Liver (tissue), 9 donors: ENCODE results near the gene KIZ. TPM values are rescaled to one million over a fixed set of nuclear protein-coding genes. Genes with fewer than 3 reads are reported as not detected.

ENCODE experiments used
- DNase-seq: peaks from one replicate; pipeline ENCODE4 v3.0.0-alpha.2; 2017; ENCODE audit warnings: low spot score
- H3K27ac ChIP-seq, 2 donors: one replicate each; pipeline ENCODE4 v1.7.0; 2013; ENCODE audit warnings: inconsistent platforms in 2 of 2, low read length in 2 of 2, control low read depth in 1 of 2, low read depth in 1 of 2, mild to moderate bottlenecking in 1 of 2
- H3K27me3 ChIP-seq, 4 donors: one replicate each; pipeline versions ENCODE4 v1.6.1 to v1.7.0; 2013; ENCODE audit warnings: low read length in 3 of 4, inconsistent platforms in 1 of 4, mild to moderate bottlenecking in 1 of 4, moderate library complexity in 1 of 4; ENCODE audit not compliant: control insufficient read depth in 4 of 4, insufficient read depth in 4 of 4
- H3K36me3 ChIP-seq, 4 donors: one replicate each; pipeline versions ENCODE4 v1.6.1 to v1.7.0; 2013; ENCODE audit warnings: low read length in 3 of 4, mild to moderate bottlenecking in 3 of 4, low read depth in 1 of 4, moderate library complexity in 1 of 4; ENCODE audit not compliant: control insufficient read depth in 4 of 4, insufficient read depth in 3 of 4
- H3K4me1 ChIP-seq, 4 donors: one replicate each; pipeline versions ENCODE4 v1.6.1 to v1.7.0; 2013; ENCODE audit warnings: low read length in 3 of 4, mild to moderate bottlenecking in 3 of 4, moderate library complexity in 1 of 4; ENCODE audit not compliant: control insufficient read depth in 4 of 4, insufficient read depth in 4 of 4
- H3K4me3 ChIP-seq, 3 donors: one replicate each; pipeline versions ENCODE4 v1.6.1 to v1.7.0; 2013; ENCODE audit warnings: low read length in 3 of 3, control low read depth in 1 of 3, low read depth in 1 of 3, mild to moderate bottlenecking in 1 of 3
- H3K9ac ChIP-seq, 2 donors: one replicate each; pipeline ENCODE4 v1.7.0; 2013; ENCODE audit warnings: low read length in 2 of 2, mild to moderate bottlenecking in 2 of 2, moderate library complexity in 2 of 2, control low read depth in 1 of 2, low read depth in 1 of 2
- H3K9me3 ChIP-seq, 4 donors: one replicate each; pipeline versions ENCODE4 v1.6.1 to v1.7.0; 2013; ENCODE audit warnings: low read length in 3 of 4; ENCODE audit not compliant: control insufficient read depth in 4 of 4
- ATF3 ChIP-seq: IDR thresholded peaks from 2 replicates; pipeline ENCODE4 v1.6.1; 2016; ENCODE audit warnings: antibody characterized with exemption
- CTCF ChIP-seq: fragments of 150-350 bp; IDR thresholded peaks from 2 replicates; pipeline ENCODE4 v1.5.1; 2017; ENCODE audit warnings: improper control_type of control experiment, low read depth, low read length; ENCODE audit not compliant: missing input control
- EGR1 ChIP-seq, 2 donors: IDR thresholded peaks; 2 replicates each; pipeline ENCODE4 v1.6.1; 2016 to 2018; ENCODE audit warnings: antibody characterized with exemption in 2 of 2, low read depth in 2 of 2
- FOXA1 ChIP-seq: IDR thresholded peaks from 2 replicates; pipeline ENCODE4 v1.6.1; 2016; ENCODE audit warnings: antibody characterized with exemption
- FOXA2 ChIP-seq: IDR thresholded peaks from 2 replicates; pipeline ENCODE4 v1.6.1; 2016; ENCODE audit warnings: antibody characterized with exemption
- GABPA ChIP-seq, 2 donors: IDR thresholded peaks in 1 of 2; conservative IDR thresholded peaks in 1 of 2; 2 replicates each; pipeline ENCODE4 v1.6.1; 2016; ENCODE audit warnings: antibody characterized with exemption in 2 of 2, mild to moderate bottlenecking in 1 of 2, moderate library complexity in 1 of 2
- HNF4A ChIP-seq, 2 donors: conservative IDR thresholded peaks; 2 replicates each; pipeline ENCODE4 v1.6.1; 2016; ENCODE audit warnings: antibody characterized with exemption in 2 of 2, mild to moderate bottlenecking in 2 of 2
- HNF4G ChIP-seq: IDR thresholded peaks from 2 replicates; pipeline ENCODE4 v1.6.1; 2016; ENCODE audit warnings: antibody characterized with exemption
- JUND ChIP-seq, 2 donors: IDR thresholded peaks; 2 replicates each; pipeline ENCODE4 v1.6.1; 2016; ENCODE audit warnings: antibody characterized with exemption in 2 of 2
- MAX ChIP-seq: IDR thresholded peaks from 2 replicates; pipeline ENCODE4 v1.6.1; 2016; ENCODE audit warnings: antibody characterized with exemption
- NR2F2 ChIP-seq: IDR thresholded peaks from 2 replicates; pipeline ENCODE4 v1.6.1; 2016; ENCODE audit warnings: antibody characterized with exemption
- RAD21 ChIP-seq, 2 donors: IDR thresholded peaks; 2 replicates each; pipeline ENCODE4 v1.6.1; 2016; ENCODE audit warnings: antibody characterized with exemption in 2 of 2, mild to moderate bottlenecking in 2 of 2
- REST ChIP-seq: IDR thresholded peaks from 2 replicates; pipeline ENCODE4 v1.6.1; 2016; ENCODE audit warnings: antibody characterized with exemption, mild to moderate bottlenecking
- RXRA ChIP-seq, 2 donors: IDR thresholded peaks; 2 replicates each; pipeline ENCODE4 v1.6.1; 2017 to 2018; ENCODE audit warnings: antibody characterized with exemption in 2 of 2, mild to moderate bottlenecking in 1 of 2
- SP1 ChIP-seq: IDR thresholded peaks from 2 replicates; pipeline ENCODE4 v1.6.1; 2018; ENCODE audit warnings: antibody characterized with exemption, mild to moderate bottlenecking
- TAF1 ChIP-seq: conservative IDR thresholded peaks from 2 replicates; pipeline ENCODE4 v1.6.1; 2016; ENCODE audit warnings: antibody characterized with exemption, mild to moderate bottlenecking
- YY1 ChIP-seq: IDR thresholded peaks from 2 replicates; pipeline ENCODE4 v1.6.1; 2016; ENCODE audit warnings: antibody characterized with exemption, mild to moderate bottlenecking
- ZBTB33 ChIP-seq: IDR thresholded peaks from 2 replicates; pipeline ENCODE4 v1.6.1; 2016; ENCODE audit warnings: antibody characterized with exemption
- WGBS: extraction: QIAGEN DNeasy Blood & Tissue Kit; methylation state at CpG from one replicate; pipeline ENCODE4 v1.1.7; 2013; 5-methylcytosine and 5-hydroxymethylcytosine counted together
- polyA plus RNA-seq, 2 donors: library from polyadenylated mRNA; stranded (reverse) in 1 of 2; unstranded in 1 of 2; fragments of 200-250 nt in 1 of 2; fragments of >200 nt in 1 of 2; fragmentation: Nextera tagmentation in 1 of 2; extraction: Ambion mirVana in 1 of 2; gene quantifications; one replicate each; pipeline versions ENCODE4 v1.2.1 to v1.2.3, GENCODE V29; 2013 to 2015
- total RNA-seq, 2 donors: library from RNA; depleted of rRNA; stranded (reverse); fragments of >200 nt; gene quantifications; one replicate each; pipeline ENCODE4 v1.2.3, GENCODE V29; 2014
- donor health status: healthy.
- donor health status: healthy.
- donor health status: healthy.
- donor health status: healthy.
- donor health status: healthy.

KIZ gene
- total and polyA plus RNA-seq, 4 donors = 3.0 to 9.5 (median 5.2) TPM

- TF ChIP-seq REST = no peak
- TF ChIP-seq ATF3 = no peak
- TF ChIP-seq FOXA2 = no peak
- TF ChIP-seq NR2F2 = no peak
- no peak for TF ChIP-seq GABPA (IDR thresholded peaks at IDR 0.05 in 1 of 2, conservative IDR thresholded peaks at IDR 0.05 in 1 of 2)
- no peak for TF ChIP-seq CTCF
- no peak for TF ChIP-seq JUND (IDR thresholded peaks at IDR 0.05)
- TF ChIP-seq EGR1 (IDR thresholded peaks at IDR 0.05; ENCODE audit: low read depth in 2 of 2) = no peak
- no peak for TF ChIP-seq TAF1
- no peak for TF ChIP-seq RAD21 (IDR thresholded peaks at IDR 0.05)
- TF ChIP-seq HNF4A (conservative IDR thresholded peaks at IDR 0.05) = no peak
- no peak for TF ChIP-seq ZBTB33
- TF ChIP-seq FOXA1 = no peak
- no peak for TF ChIP-seq SP1
- no peak for TF ChIP-seq RXRA (IDR thresholded peaks at IDR 0.05)
- TF ChIP-seq MAX = no peak
- TF ChIP-seq YY1 = no peak
- TF ChIP-seq HNF4G = no peak
- WGBS = 100% methylated on average over 1 of the region's 1 CpG
- H3K9ac ChIP-seq = no peak overlapping the region
- no peaks in the 10 kb centered on the region for H3K4me1 ChIP-seq
- no peak overlapping the region for H3K4me3 ChIP-seq
- H3K27ac ChIP-seq = no peak overlapping the region
- H3K9me3 ChIP-seq = no peaks in the 10 kb centered on the region
- H3K36me3 ChIP-seq = peaks cover 0 to 6% (median 2%) of the 10 kb centered on the region in 4 donors
- no peak for DNase-seq
- no peaks in the 10 kb centered on the region for H3K27me3 ChIP-seq
Observed at GRCh38 chr20:21137078-21137477, 11.2 kb downstream of the KIZ start.
